NCI-H2196 treated with DMSO at 0.1 percent for 48 hours (cell line): ENCODE results near the gene F2.
A peak's percentile ranks its signal among the peaks of the same experiment; 100 is the strongest.
"Not testable (repeated sequence)": the region's sequence is repeated elsewhere in the genome, so short reads cannot be mapped to it uniquely, and the experiment has no call there.

Source experiments
- DNase-seq: peaks from one replicate; lab custom pipeline; 2025; ENCODE audit not compliant: unreplicated experiment; lab: John Stamatoyannopoulos, UW

The F2 gene

DNA sequence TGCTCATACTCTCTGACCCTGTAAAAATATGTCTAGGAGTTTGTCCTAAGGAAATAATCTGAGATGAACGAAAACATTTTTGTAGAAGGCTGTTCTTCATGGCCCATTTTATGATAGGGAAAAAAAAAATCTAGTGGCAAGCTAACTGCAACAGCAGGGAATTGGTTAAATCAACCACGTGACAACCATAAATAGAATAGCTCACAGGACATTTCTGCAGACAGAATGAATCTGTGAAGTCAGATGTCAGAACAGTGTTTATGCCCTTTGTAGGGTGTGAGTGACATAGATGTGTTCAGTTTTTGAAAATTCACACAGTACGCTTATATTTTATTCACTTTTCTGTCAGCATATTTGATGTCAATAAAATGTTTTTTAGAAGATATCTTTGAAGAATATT lies 34.6 kb upstream of the F2 start:
- DNase-seq = no peak

DNA sequence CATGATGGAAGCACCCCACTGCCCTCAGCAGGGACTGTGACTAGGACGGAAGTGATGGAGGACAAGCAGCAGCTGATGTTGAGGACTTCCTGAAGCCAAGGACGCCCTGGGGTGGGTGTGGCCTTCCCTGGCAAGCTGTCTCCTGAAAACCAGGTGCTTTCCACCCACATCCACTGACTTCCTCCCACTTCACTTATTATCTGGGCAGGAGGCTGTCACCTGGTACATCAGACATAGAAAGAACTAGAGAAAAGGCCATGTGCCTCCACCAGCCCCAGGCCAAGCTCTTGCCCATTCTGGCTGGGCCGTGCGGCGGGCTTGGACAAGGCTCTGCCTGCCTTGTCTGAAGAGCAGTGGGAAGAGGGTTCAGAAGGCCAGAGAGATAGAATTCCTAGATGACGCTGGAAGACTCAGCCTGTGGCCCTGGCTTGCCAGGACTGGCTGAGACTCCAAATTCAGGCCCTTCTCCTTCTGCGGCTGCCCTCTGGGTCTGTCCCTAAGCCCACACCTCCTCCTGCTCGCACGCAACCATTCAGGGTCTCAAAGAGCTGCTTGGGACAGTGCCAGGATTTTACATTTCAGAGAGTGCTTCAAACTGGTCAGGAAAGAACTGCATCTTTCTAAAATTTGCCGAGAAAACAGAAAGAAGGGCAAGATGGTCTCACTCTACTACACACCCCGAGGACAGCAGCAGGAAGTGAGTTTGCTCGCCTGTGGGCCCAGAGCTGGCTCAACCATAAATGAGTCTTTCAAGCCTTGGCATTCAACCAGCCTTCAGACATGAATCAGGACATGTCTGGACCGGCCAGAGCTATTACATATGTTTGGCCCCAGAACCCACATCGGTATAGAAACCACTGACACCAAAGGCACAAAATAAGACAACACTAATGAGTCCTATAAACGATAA lies 31.9 kb upstream of the F2 start:
- DNase-seq = peak; percentile 93

DNA sequence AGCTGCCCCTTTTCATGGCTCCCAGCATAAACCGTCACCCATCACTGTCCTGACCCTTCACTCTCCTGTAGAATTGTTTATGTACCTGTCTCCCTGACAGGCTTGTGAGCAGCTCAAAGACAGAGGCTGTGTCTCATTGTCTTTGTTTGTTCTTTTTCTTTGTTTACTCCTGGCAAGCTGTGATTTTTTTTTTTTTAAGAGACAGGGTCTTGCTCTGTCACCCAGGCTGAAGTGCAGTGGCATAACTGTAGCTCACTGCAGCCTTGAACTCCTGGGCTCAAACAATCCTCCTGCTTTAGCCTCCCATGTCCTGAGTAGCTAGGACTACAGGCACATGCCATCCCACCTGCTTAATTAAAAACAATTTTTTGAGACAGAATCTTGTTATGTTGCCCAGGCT lies 28.3 kb upstream of the F2 start:
- DNase-seq = no peak

DNA sequence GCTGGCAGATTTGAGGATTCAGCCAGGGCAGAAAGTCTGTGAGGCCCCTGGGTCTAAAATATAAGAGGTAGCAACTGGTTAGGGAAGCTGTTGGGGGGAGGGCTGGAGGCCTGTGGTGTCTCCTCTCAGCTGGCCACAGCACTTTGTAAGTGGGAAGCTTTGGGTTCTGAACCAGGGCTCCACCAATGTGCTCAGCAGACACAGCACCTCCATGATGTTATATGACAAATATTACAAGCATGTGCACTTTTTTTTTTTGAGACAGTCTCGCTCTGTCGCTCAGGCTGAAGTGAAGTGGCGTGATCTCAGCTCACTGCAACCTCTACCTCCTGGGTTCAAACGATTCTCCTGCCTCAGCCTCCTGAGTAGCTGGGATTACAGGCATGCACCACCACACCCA lies 26.6 kb upstream of the F2 start:
- no peak for DNase-seq

DNA sequence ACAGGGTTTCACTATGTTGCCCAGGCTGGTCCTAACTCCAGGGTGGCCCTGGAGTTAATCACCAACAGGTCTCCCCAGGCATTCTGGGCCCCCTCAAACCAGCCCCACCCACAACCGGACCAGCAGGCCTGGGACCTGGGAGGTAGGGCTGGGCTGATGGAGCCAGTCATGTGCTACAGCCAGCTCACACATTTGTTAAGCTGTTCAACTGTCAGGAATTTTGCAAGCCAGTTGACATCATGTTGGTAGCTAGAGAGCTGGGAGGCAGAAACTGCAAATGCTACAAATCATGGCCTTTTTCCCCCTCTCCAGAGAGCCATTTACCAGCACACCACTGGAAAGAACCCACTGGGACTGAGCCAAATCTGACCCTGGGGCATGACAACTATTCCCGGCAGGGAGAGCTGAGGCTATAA lies 25.4 kb upstream of the F2 start:
- no peak for DNase-seq

DNA sequence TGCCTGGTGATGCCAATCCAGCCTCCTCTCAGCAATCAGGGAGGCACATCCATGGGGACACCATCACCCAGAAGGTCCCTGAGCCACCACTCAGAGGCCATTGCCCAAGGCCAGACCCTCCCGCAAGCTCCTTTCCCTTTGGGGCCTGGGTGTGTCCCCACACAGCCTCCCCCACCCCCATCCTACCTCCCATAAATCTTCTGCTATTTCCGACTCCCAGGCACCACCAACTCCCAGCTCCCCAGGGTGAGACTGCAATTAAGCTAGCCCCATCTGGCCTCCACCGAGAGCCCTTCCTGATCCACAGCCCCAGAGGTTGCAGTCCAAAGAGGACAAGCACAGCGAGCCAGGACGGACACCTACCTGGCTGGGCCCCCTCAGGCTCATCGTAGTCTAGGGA lies 24.9 kb upstream of the F2 start:
- DNase-seq = no peak

DNA sequence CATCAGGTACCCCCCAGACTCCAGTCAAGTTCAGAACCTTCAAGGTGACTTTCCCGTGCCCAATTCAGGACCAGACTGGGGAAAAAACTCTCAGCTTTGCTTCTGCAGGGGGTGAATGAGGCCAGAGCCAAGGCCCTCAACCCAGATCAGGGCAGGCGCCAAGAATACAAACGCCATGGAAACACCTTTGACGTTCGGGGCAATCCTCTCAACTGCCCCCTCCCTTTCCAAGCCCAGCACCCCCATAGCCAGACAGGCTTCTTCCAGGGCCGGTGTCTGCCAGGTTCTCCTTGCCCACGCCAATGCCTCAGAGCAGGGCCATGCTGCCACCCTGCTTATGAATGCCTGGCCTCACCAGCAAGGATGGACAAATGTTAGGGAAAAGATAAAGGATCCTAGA lies 24.4 kb upstream of the F2 start:
- no peak for DNase-seq

DNA sequence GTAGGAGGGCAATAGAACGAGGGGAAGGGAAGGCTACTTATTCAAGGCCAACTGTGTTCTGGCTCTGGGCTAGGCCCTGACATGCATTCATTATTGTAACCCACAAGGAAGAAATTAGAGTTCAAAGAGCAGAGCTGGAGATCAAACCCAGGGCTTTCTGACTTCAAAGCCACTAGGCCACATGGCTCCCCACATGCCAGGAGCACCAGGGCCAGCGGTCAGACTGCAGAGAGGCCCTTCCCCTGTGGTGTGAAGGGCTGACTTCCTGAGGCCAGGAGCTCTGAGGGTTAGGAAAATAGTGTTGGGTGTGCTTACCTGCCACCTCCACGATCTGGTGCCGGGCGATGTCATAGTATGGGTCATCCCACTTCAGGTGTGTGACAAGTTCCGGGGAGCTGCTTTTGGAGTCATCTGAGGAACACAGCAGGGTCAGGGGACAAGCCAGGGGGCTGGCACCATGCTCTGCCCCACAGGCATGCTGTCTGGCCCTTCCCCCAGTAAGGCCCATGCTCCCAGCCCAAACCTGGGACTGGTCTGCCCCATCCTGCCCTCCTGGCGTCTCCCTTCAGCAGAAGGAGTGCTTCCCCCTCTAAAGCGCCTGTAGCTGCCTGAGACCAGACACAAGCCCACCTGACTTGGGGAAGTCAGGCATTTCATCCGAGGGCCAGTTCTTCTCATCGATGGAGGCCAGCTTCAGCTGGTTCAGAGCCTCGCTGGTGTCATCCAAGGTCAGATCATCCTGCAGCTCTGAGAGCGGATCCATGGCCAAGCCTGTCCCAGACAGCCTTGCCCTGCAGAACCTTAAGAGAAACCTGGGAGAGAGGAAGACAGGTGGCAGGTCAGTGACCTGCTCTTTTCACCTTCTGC lies 23.4 kb upstream of the F2 start:
- DNase-seq = peak; percentile 55

DNA sequence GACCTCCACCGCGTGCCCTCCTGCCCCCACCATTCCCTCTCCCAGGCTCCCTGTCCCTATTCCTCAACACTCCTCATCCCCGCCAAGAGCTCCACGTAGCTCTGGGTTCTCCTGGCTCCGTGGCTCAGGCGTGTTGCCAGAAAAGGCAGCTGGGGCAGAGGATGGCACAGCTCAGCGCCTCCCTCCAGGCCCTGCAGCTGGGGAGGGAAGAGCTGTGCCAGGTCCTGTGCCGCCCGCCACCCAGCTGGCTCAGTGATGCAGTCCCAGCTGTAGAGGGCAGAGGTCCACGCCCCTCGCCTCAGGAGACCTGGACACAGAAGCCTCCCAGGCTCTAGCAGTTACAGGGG lies 22.8 kb upstream of the F2 start:
- peak; percentile 78 for DNase-seq

DNA sequence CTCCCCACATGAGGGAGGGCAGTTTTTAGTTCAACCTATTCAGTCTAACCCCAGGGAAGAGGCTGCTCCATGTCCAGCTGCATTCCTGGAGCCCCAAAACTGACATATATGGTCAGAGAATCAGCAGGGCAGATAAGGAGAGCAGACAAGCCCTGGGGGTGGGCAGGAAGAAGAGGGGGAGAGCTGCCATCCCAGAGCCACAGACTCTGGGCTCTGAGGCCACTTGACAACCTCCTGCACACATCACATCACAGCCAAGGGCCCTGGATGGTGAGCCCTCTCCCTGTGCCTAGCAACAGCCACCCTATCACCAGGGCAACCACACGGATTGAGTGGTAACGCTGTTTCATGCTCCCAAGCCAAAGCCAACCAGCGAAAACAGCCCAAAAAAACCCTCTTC lies 21.7 kb upstream of the F2 start:
- peak; percentile 46 for DNase-seq

DNA sequence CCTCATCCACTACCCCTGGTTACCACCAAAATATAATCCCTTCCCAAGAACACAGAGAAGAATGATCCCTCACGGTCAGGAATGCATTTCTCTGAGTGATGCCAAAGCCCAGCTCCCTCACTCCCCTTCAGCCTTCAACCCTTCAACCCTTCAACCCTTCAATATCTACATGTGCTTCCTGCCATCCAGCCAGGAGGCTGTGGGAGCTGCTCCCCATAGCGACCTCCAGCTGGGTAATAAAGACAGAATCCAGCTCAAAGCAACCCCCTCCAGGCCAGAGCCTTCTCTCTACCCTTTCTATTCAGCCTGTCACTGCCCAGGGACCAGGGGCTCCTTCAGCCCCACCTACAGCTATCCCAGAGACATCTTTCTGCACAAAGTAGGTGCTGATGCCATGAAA lies 21.3 kb upstream of the F2 start:
- DNase-seq = no peak

DNA sequence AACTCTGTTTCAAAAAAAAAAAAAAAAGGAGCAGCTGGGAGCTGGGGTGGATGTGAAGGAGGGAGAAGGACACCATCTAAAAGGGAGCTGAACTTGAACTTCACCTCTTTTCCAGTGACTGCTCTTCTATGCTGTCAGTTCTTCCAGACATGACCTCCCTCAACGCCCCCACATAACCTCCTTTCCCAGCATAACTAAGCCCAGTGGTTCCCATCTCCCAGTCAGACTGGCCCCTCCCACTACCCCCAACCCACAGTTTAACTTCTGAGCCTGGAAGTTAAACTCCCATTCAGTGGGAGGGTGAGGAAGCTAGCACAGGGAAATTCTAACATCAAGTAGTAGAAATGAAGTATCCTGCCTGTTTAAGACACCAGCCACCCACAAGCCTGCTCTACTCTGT lies 20.4 kb upstream of the F2 start:
- no peak for DNase-seq

DNA sequence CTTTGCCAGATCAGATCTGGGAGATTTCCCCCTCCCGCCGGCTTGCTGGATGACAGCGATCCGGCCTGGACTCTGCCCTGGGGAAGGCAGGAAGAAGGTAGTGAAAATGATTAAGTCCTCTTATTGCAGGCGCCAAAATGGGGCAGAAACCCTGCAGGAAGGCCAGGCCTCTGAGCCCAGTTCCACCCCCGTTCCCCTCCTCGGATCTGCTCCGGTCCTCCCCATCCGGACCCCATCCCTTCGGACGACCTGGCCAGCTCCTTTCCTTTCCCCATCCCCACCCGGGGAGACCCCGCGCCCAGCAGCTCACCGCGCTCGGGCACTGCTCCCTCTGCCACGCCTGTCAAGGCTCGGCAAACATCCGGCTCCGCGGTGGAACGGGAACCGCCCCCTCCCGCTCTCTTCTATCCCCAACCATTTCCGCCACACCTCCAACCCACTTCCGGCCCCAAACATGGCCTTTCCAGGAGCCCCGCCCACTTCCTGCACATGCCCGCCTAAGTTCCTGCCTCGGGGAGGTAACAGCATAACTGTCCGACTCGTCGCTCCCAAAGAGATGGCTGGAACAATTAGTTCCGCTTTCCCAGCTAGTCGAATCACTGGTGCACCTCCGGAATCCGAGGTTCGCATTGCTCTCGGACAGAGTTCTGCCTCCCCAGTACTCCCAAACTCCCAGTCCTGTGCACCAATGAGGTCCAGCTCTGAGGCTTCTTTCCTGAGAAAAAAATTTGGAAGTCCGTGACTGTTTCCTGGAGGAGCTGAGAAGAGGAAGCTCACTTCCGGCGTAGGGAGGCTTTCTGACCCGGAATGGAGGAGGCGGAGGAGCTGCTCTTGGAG lies 18.6 kb upstream of the F2 start, which contains the start of the genes ARHGAP1 and ZNF408:
Gene ARHGAP1 (minus strand): TSS at position 379 of the 837 bp plus-strand sequence. CDS start 4,512 bp downstream, outside the sequence.
Gene ZNF408 (plus strand): TSS at position 791 of the 837 bp plus-strand sequence. CDS start 17 bp downstream, at position 808.
- peak; percentile 99 for DNase-seq

DNA sequence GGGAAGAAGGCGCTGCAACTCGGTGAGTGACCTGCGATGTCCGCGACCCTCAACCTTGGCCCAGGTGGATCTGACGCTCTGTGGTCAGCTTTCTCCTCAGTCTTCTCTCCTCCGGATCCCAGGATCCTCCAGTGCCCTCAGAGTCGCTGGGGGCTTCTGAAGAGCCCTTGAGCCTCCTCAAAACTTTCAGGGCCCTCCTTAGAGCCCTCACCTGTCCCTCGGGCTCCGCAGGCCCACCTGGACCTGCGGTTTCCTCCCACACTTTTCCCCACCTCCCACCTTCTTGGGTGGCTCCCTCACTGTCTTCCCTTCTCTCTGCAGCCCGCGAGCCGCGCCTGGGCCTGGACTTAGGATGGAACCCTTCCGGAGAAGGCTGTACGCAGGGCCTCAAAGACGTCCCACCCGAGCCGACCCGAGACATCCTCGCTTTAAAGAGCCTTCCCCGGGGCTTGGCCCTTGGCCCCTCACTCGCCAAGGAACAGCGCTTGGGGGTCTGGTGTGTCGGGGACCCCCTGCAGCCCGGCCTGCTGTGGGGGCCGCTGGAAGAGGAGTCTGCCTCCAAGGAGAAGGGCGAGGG lies 17.8 kb upstream of the F2 start:
- no peak for DNase-seq

DNA sequence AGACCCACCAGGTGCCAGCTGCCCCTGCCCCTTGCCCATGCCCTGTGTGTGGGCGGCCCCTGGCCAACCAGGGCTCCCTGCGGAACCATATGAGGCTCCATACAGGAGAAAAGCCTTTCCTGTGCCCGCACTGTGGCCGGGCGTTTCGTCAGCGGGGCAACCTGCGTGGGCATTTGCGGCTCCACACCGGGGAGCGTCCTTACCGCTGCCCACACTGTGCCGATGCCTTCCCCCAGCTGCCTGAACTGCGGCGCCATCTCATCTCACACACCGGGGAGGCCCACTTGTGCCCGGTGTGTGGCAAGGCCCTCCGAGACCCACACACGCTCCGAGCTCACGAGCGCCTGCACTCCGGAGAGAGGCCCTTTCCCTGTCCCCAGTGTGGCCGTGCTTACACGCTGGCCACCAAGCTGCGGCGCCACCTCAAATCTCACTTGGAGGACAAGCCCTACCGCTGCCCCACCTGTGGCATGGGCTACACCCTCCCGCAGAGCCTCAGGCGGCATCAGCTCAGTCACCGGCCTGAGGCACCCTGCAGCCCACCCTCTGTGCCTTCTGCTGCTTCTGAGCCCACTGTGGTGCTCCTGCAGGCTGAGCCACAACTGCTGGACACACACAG lies 13.8 kb upstream of the F2 start:
- no peak for DNase-seq

DNA sequence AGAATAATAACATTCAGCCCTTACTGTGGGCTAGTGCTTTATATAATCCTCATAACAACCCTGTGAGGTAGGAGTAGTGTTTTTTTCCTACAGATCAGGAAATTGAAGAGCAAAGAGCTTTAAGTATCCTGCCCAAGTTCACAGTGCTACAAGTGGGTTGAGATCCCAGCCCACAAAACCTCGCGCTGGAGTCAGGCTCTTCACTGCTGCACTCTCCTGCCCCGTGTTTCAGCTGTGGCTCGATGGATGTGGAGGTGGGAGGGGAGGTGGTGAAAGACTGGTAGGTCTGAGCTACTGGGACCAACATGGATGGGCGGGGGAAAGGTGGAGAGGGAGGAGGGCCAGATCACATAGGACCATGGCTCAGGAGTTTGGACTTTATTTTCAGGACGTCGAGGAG lies 12.1 kb upstream of the F2 start:
- no peak for DNase-seq

DNA sequence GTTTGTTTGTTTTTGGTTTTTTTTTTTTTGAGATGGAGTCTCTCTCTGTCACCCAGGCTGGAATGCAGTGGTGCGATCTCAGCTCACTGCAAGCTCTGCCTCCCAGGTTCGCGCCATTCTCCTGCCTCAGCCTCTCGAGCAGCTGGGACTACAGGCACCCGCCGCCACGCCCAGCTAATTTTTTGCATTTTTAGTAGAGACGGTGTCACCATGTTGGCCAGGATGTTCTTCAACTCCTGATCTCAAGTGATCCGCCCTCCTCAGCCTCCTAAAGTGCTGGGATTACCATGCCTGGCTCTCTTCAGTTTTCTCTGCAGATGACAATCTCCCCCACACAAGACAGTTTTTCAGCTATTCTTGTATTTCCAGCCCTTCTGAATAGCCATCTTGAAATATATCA lies 9.7 kb upstream of the F2 start:
- not testable (repeated sequence) for DNase-seq

DNA sequence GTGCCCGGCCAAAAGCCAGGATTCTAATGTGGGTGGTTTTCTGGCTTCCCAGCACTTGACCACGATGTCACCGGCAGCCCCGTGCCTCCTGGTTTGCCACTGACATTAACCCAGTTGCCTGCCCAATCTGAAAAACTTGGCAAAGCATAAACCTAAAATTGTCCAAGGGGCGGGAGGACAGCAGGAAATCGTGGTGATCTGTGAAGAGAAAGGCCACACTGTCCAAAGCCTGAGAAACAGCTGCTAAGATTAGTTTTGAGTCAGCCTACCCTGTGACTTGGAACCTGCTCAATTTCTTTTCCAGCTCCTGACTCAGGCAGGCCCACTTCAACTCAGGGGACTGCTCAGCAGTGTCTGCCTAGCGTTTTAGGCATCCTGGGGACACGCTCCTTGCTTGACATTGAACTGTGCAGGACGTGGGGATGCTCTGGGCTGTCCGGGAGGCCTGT lies 8.2 kb upstream of the F2 start:
- peak; percentile 5 for DNase-seq

DNA sequence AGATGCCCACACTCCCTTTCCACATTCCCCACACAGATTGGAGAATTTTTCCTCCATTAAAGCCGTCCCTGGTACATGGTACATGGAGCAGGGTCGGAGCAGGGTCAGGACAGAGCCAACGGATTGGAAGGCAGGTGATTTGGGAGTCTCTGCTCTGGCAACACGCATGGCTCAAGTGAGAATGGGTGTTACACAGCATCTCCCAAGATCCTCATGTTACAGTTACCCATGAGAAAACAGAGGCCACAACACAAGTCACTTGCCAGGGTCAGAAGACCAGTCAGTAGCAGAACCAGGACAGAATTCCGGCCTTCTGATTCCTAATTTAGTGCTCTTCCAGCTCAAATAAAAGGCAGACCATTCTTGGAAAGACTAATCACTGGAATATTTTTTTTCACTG lies 7.7 kb upstream of the F2 start:
- DNase-seq = no peak

DNA sequence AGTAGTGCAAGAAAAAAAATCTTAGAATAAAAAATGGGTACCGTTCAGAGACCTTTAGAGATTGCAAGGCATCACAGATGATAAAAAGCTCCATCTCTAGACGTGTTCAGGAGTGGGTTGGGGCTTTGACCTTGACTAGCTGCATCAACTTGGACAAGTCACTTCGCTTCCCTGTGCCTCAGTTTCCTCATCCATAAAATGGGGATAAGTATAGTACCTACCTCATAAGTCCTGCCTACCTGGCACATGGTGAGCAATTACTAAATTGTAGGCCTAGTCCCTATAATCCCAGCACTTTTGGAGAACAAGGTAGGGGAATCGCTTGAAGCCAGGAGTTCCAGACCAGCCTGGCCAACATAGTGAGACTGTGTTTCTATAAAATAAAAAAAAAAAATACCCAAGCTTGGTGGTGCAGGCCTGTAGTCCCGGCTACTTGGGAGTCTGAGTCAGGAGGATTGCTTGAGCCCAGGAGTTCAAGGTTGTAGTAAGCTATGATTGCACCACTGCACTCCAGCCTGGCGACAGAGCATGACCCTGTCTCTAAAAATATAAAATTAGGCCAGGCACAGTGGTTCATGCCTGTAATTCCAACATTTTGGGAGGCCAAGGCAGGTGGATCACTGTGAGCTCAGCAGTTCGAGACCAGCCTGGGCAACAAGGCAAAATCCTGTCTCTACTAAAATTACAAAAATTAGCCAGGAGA lies 6.0 kb upstream of the F2 start:
- no peak for DNase-seq
